ENCODE data around the gene JAKMIP2. TPM values are rescaled to one million over a fixed set of nuclear protein-coding genes. Genes with fewer than 3 reads are reported as not detected.

Gene JAKMIP2
- total RNA-seq, 1 experiment from 2014 or later, result not detected

- H3K4me2 ChIP-seq (ENCODE audit: low read length), result no peak overlapping the region
- H3K9me2 ChIP-seq (ENCODE audit: insufficient read depth), result no peaks in the 10 kb centered on the region
- POLR2A ChIA-PET, result no interaction called here
- BruUV-seq (replicated peaks), result no TSS peak
- intact Hi-C loops (cut with micrococcal nuclease), result no loop called here
- H3K27me3 ChIP-seq (ENCODE audit: insufficient read depth, low read length), result 0 out of 2 replicates have a peak, but pooled peaks cover 4% of the 10 kb centered on the region
- H3K4me1 ChIP-seq (ENCODE audit: control insufficient read depth in 1 of 2, insufficient read depth in 2 of 2, low read length in 2 of 2), result no peaks in the 10 kb centered on the region
- no peak overlapping the region for H2AFZ ChIP-seq (ENCODE audit: low read depth, low read length, poor library complexity, severe bottlenecking)
- H3K9ac ChIP-seq (ENCODE audit: low read length), result no peak overlapping the region
- no peaks in the 10 kb centered on the region for H3K36me3 ChIP-seq (ENCODE audit: control insufficient read depth in 1 of 2, insufficient read depth in 2 of 2, low read length in 2 of 2)
- H3K27ac ChIP-seq (ENCODE audit: low read depth, low read length), result no peak overlapping the region
- CTCF ChIA-PET, result no interaction called here
- H3K79me2 ChIP-seq (ENCODE audit: insufficient read depth, low read length), result no peaks in the 10 kb centered on the region
- RAD21 ChIA-PET (ENCODE audit: low non-redundant PET in 1 of 2, low total read pairs in 2 of 2, uncharacterized antibody in 2 of 2, unreplicated experiment in 2 of 2), result no interaction called here
- no peak for ATAC-seq
- H4K20me1 ChIP-seq (ENCODE audit: insufficient read depth), result no peaks in the 10 kb centered on the region
- DNase-seq (ENCODE audit: low read depth, low spot score), result no peak
- no peaks in the 10 kb centered on the region for H3K9me3 ChIP-seq (ENCODE audit: control insufficient read depth in 1 of 2, insufficient read depth in 1 of 2, low read depth in 1 of 2, low read length in 2 of 2)
- TF ChIP-seq RAD21 (IDR thresholded peaks at IDR 0.05; ENCODE audit: low read depth) (no peak), REST (IDR thresholded peaks at IDR 0.05; ENCODE audit: low read depth) (no peak), CEBPB (IDR thresholded peaks at IDR 0.05; ENCODE audit: low read depth) (no peak), YY1 (IDR thresholded peaks at IDR 0.05; ENCODE audit: extremely low read depth, insufficient replicate concordance, low read depth, low read length) (no peak), TCF7L2 (IDR thresholded peaks at IDR 0.05; ENCODE audit: borderline replicate concordance, extremely low read depth, insufficient read depth, insufficient read length) (no peak), SRF (IDR thresholded peaks at IDR 0.05; ENCODE audit: low read depth) (no peak)
- no peak overlapping the region for H3K4me3 ChIP-seq (replicated peaks in 1 of 2; ENCODE audit: low read depth in 1 of 2, low read length in 2 of 2)
Measured at GRCh38 chr5:147658293-147658932, 124.1 kb downstream of the JAKMIP2 start.

Data from HCT116 (cell line).